Liver (tissue), 9 donors: ENCODE measurements around the gene FCF1. TPM values are rescaled to one million over a fixed set of nuclear protein-coding genes. Genes with fewer than 3 reads are reported as not detected.

Experiments
- DNase-seq: peaks from one replicate; pipeline ENCODE4 v3.0.0-alpha.2; 2017; ENCODE audit warnings: low spot score
- H3K27ac ChIP-seq, 2 donors: one replicate each; pipeline ENCODE4 v1.7.0; 2013; ENCODE audit warnings: inconsistent platforms in 2 of 2, low read length in 2 of 2, control low read depth in 1 of 2, low read depth in 1 of 2, mild to moderate bottlenecking in 1 of 2
- H3K27me3 ChIP-seq, 4 donors: one replicate each; pipeline versions ENCODE4 v1.6.1 to v1.7.0; 2013; ENCODE audit warnings: low read length in 3 of 4, inconsistent platforms in 1 of 4, mild to moderate bottlenecking in 1 of 4, moderate library complexity in 1 of 4; ENCODE audit not compliant: control insufficient read depth in 4 of 4, insufficient read depth in 4 of 4
- H3K36me3 ChIP-seq, 4 donors: one replicate each; pipeline versions ENCODE4 v1.6.1 to v1.7.0; 2013; ENCODE audit warnings: low read length in 3 of 4, mild to moderate bottlenecking in 3 of 4, low read depth in 1 of 4, moderate library complexity in 1 of 4; ENCODE audit not compliant: control insufficient read depth in 4 of 4, insufficient read depth in 3 of 4
- H3K4me1 ChIP-seq, 4 donors: one replicate each; pipeline versions ENCODE4 v1.6.1 to v1.7.0; 2013; ENCODE audit warnings: low read length in 3 of 4, mild to moderate bottlenecking in 3 of 4, moderate library complexity in 1 of 4; ENCODE audit not compliant: control insufficient read depth in 4 of 4, insufficient read depth in 4 of 4
- H3K4me3 ChIP-seq, 3 donors: one replicate each; pipeline versions ENCODE4 v1.6.1 to v1.7.0; 2013; ENCODE audit warnings: low read length in 3 of 3, control low read depth in 1 of 3, low read depth in 1 of 3, mild to moderate bottlenecking in 1 of 3
- H3K9ac ChIP-seq, 2 donors: one replicate each; pipeline ENCODE4 v1.7.0; 2013; ENCODE audit warnings: low read length in 2 of 2, mild to moderate bottlenecking in 2 of 2, moderate library complexity in 2 of 2, control low read depth in 1 of 2, low read depth in 1 of 2
- H3K9me3 ChIP-seq, 4 donors: one replicate each; pipeline versions ENCODE4 v1.6.1 to v1.7.0; 2013; ENCODE audit warnings: low read length in 3 of 4; ENCODE audit not compliant: control insufficient read depth in 4 of 4
- ATF3 ChIP-seq: IDR thresholded peaks from 2 replicates; pipeline ENCODE4 v1.6.1; 2016; ENCODE audit warnings: antibody characterized with exemption
- CTCF ChIP-seq: fragments of 150-350 bp; IDR thresholded peaks from 2 replicates; pipeline ENCODE4 v1.5.1; 2017; ENCODE audit warnings: improper control_type of control experiment, low read depth, low read length; ENCODE audit not compliant: missing input control
- FOXA2 ChIP-seq: IDR thresholded peaks from 2 replicates; pipeline ENCODE4 v1.6.1; 2016; ENCODE audit warnings: antibody characterized with exemption
- HNF4G ChIP-seq: IDR thresholded peaks from 2 replicates; pipeline ENCODE4 v1.6.1; 2016; ENCODE audit warnings: antibody characterized with exemption
- MAX ChIP-seq: IDR thresholded peaks from 2 replicates; pipeline ENCODE4 v1.6.1; 2016; ENCODE audit warnings: antibody characterized with exemption
- RAD21 ChIP-seq, 2 donors: IDR thresholded peaks; 2 replicates each; pipeline ENCODE4 v1.6.1; 2016; ENCODE audit warnings: antibody characterized with exemption in 2 of 2, mild to moderate bottlenecking in 2 of 2
- REST ChIP-seq: IDR thresholded peaks from 2 replicates; pipeline ENCODE4 v1.6.1; 2016; ENCODE audit warnings: antibody characterized with exemption, mild to moderate bottlenecking
- ZBTB33 ChIP-seq: IDR thresholded peaks from 2 replicates; pipeline ENCODE4 v1.6.1; 2016; ENCODE audit warnings: antibody characterized with exemption
- WGBS: extraction: QIAGEN DNeasy Blood & Tissue Kit; methylation state at CpG from one replicate; pipeline ENCODE4 v1.1.7; 2013; 5-methylcytosine and 5-hydroxymethylcytosine counted together
- polyA plus RNA-seq, 2 donors: library from polyadenylated mRNA; stranded (reverse) in 1 of 2; unstranded in 1 of 2; fragments of 200-250 nt in 1 of 2; fragments of >200 nt in 1 of 2; fragmentation: Nextera tagmentation in 1 of 2; extraction: Ambion mirVana in 1 of 2; gene quantifications; one replicate each; pipeline versions ENCODE4 v1.2.1 to v1.2.3, GENCODE V29; 2013 to 2015
- total RNA-seq, 2 donors: library from RNA; depleted of rRNA; stranded (reverse); fragments of >200 nt; gene quantifications; one replicate each; pipeline ENCODE4 v1.2.3, GENCODE V29; 2014
- donor health status: healthy.
- donor health status: healthy.
- donor health status: healthy.
- donor health status: healthy.
- donor health status: healthy.

FCF1 gene
- total and polyA plus RNA-seq, 4 donors: 3.7 to 15.3 (median 13.6) TPM

- Histone ChIP-seq H3K27ac (no peak overlapping the region), H3K36me3 (peaks cover 10 to 34% (median 16%) of the 10 kb centered on the region in 4 donors), H3K27me3 (no peaks in the 10 kb centered on the region), H3K4me1 (no peaks in the 10 kb centered on the region), H3K9me3 (no peaks in the 10 kb centered on the region), H3K9ac (no peak overlapping the region), H3K4me3 (no peak overlapping the region)
- TF ChIP-seq MAX: no peak
- WGBS: 97% methylated on average over 4 of the region's 4 CpGs
- no peak for DNase-seq
Observed at GRCh38 chr14:74737753-74738325, 24.9 kb downstream of the FCF1 start.

- no peaks in the 10 kb centered on the region for H3K9me3 ChIP-seq
- H3K9ac ChIP-seq: no peak overlapping the region
- TF ChIP-seq FOXA2: no peak
- TF ChIP-seq REST: no peak
- no peak for TF ChIP-seq ZBTB33
- no peak overlapping the region for H3K4me3 ChIP-seq
- peaks cover 3 to 21% (median 14%) of the 10 kb centered on the region in 4 donors for H3K36me3 ChIP-seq
- H3K4me1 ChIP-seq: no peaks in the 10 kb centered on the region
- WGBS: 95% methylated on average over 8 of the region's 8 CpGs
- DNase-seq: no peak
- H3K27me3 ChIP-seq: no peaks in the 10 kb centered on the region
- H3K27ac ChIP-seq: no peak overlapping the region
Observed at GRCh38 chr14:74739293-74740030, 26.5 kb downstream of the FCF1 start.

GRCh38 chr14:74747237-74747636 is 34.3 kb downstream of the FCF1 start:
- Histone ChIP-seq H3K4me3 (no peak overlapping the region), H3K9me3 (no peaks in the 10 kb centered on the region), H3K9ac (no peak overlapping the region), H3K27me3 (no peaks in the 10 kb centered on the region), H3K36me3 (no peaks in the 10 kb centered on the region), H3K4me1 (no peaks in the 10 kb centered on the region), H3K27ac (no peak overlapping the region)
- 88% methylated on average over 2 of the region's 2 CpGs for WGBS
- no peak for DNase-seq
- no peak for TF ChIP-seq MAX
- no peak for TF ChIP-seq ATF3
- TF ChIP-seq RAD21 (IDR thresholded peaks at IDR 0.05): no peak
- TF ChIP-seq CTCF: no peak
- TF ChIP-seq HNF4G: no peak
